ENCODE data around the gene LCE6A.

GRCh38 chr1:152886085-152886484 is 43.4 kb downstream of the LCE6A start:
- TF ChIP-seq CTCF (conservative IDR thresholded peaks at IDR 0.05 in 1 of 2, IDR thresholded peaks at IDR 0.05 in 1 of 2; ENCODE audit: low read depth in 1 of 2, low read length in 2 of 2) (no peak), EZH2 (IDR thresholded peaks at IDR 0.05; ENCODE audit: low read length, missing control alignments) (no peak)
